Activated CD4-positive, alpha-beta T cell treated with anti-CD3 and anti-CD28 coated beads, Interleukin-2, amount 10 ng/mL, durations not matched to agents 7 days and 5 days (primary cell): ENCODE data around the gene PACRG. TPM values are rescaled to one million over a fixed set of nuclear protein-coding genes. Genes with fewer than 3 reads are reported as not detected.

Experiments
- CTCF ChIA-PET: fragments of 350-600 bp; sonication (Branson Sonifier 250); formaldehyde crosslinking; loops from one replicate; lab custom pipeline; 2021; ENCODE audit warnings: antibody characterized with exemption; lab: Charles Lee
- POLR2A ChIA-PET: fragments of 350-600 bp; sonication (Branson Sonifier 250); formaldehyde crosslinking; loops from one replicate; lab custom pipeline; 2021; ENCODE audit warnings: antibody characterized with exemption; lab: Charles Lee
- DNase-seq: peaks from one replicate; pipeline ENCODE4 v3.0.0-alpha.2; 2020
- H3K27ac Mint-ChIP-seq: one replicate; pipeline ENCODE4 v1.8.0; 2021; ENCODE audit warnings: mild to moderate bottlenecking, moderate library complexity, mixed read lengths
- H3K27me3 Mint-ChIP-seq: one replicate; pipeline ENCODE4 v1.8.0; 2021; ENCODE audit warnings: mixed read lengths
- H3K36me3 Mint-ChIP-seq: one replicate; pipeline ENCODE4 v1.8.0; 2021; ENCODE audit warnings: low read depth, mixed read lengths
- H3K4me1 Mint-ChIP-seq: one replicate; pipeline ENCODE4 v1.8.0; 2021; ENCODE audit warnings: mixed read lengths
- H3K4me3 Mint-ChIP-seq: one replicate; pipeline ENCODE4 v1.8.0; 2021; ENCODE audit warnings: mild to moderate bottlenecking, moderate library complexity, mixed read lengths
- H3K9me3 Mint-ChIP-seq: one replicate; pipeline ENCODE4 v1.8.0; 2021; ENCODE audit warnings: mixed read lengths
- total RNA-seq, 2 experiments: library from RNA; stranded (reverse); gene quantifications; one replicate each; pipeline ENCODE4 v1.2.3, GENCODE V29; 2021

PACRG gene
- total RNA-seq, 2 experiments from 2014 or later: 0.32 TPM; not detected in 1

GRCh38 chr6:163137398-163137881, 409.7 kb downstream of the PACRG start:
- H3K27me3 Mint-ChIP-seq: no peaks in the 10 kb centered on the region

DNA sequence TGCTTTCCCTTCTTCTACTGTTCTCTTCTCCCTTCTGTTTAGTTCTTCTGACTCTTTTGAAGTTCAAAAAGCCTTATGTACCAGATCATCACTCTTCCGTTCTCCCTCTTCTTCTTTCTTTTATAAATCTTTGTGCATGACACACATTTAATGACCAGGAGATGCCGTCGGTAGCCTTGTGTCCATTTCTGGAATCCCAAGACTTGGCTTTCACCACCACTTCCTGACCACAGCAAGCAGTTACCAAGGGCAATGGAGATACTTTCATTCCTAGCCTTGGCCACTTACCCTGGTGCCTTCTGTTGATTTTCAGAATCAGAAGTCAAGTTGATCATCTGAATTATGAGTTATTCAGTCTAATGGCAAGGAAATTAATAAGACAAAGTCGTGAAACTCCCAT, 418.3 kb downstream of the PACRG start:
- no peaks in the 10 kb centered on the region for H3K4me1 Mint-ChIP-seq
- no peaks in the 10 kb centered on the region for H3K27me3 Mint-ChIP-seq
- CTCF ChIA-PET: interaction anchor here (0.8 to 1.3 kb wide), 2 partner anchors 16 to 18 kb away, joined by 3 read pairs; no protein-coding TSS in a partner anchor
- H3K9me3 Mint-ChIP-seq: no peaks in the 10 kb centered on the region
- DNase-seq: no peak
- no peak overlapping the region for H3K27ac Mint-ChIP-seq
- POLR2A ChIA-PET: no interaction called here
- H3K4me3 Mint-ChIP-seq: no peak overlapping the region
- no peaks in the 10 kb centered on the region for H3K36me3 Mint-ChIP-seq

More at GRCh38 chr6:163137398-163137881, 409.7 kb downstream of the PACRG start:
- no peak overlapping the region for H3K4me3 Mint-ChIP-seq
- H3K36me3 Mint-ChIP-seq: no peaks in the 10 kb centered on the region
- no peaks in the 10 kb centered on the region for H3K4me1 Mint-ChIP-seq
- ChIA-PET POLR2A (no interaction called here), CTCF (no interaction called here)
- no peak for DNase-seq
- H3K27ac Mint-ChIP-seq: no peak overlapping the region
- no peaks in the 10 kb centered on the region for H3K9me3 Mint-ChIP-seq

GRCh38 chr6:163147994-163148393, 420.2 kb downstream of the PACRG start:
- Mint-ChIP-seq H3K4me1 (no peaks in the 10 kb centered on the region), H3K27me3 (no peaks in the 10 kb centered on the region), H3K27ac (no peak overlapping the region), H3K9me3 (no peaks in the 10 kb centered on the region), H3K4me3 (no peak overlapping the region), H3K36me3 (no peaks in the 10 kb centered on the region)
- no peak for DNase-seq
- CTCF ChIA-PET: no interaction called here
- POLR2A ChIA-PET: no interaction called here

GRCh38 chr6:163148451-163149278, 420.9 kb downstream of the PACRG start:
- Mint-ChIP-seq H3K4me3 (no peak overlapping the region), H3K9me3 (no peaks in the 10 kb centered on the region), H3K4me1 (no peaks in the 10 kb centered on the region), H3K27me3 (no peaks in the 10 kb centered on the region), H3K36me3 (no peaks in the 10 kb centered on the region), H3K27ac (no peak overlapping the region)
- POLR2A ChIA-PET: no interaction called here
- no peak for DNase-seq
- CTCF ChIA-PET: no interaction called here

DNA sequence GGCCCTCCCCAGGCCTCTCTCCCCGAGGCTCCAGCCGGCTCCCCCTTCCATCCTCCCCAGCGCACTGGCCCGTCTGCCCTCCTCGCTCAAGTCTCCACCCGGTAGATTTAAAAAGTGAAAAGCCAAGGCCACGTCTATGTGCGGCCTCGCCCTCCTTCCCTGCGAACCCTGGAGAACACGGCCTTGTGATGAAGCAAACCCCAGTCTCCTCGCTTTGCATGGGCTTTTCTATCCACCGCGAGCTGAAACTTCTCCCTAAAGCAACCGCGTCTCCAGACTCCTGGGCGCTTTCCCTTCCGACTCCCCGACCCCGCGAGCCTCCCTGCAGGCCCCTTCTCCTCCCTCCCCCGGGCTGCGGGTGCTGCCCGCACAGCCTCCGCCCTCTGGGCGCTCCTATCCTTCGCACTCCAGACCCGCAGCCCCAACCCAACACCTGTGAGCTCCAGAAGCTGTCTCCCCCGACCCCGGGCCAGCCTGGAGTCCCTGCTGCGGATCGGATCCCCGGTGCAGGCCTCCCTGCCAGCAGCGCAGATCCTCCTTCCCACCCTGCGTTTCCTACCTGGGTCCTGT, 421.6 kb downstream of the PACRG start:
- no peak for DNase-seq
- no peaks in the 10 kb centered on the region for H3K27me3 Mint-ChIP-seq
- no peak overlapping the region for H3K27ac Mint-ChIP-seq
- H3K4me3 Mint-ChIP-seq: no peak overlapping the region
- ChIA-PET POLR2A (no interaction called here), CTCF (no interaction called here)
- H3K4me1 Mint-ChIP-seq: no peaks in the 10 kb centered on the region
- no peaks in the 10 kb centered on the region for H3K9me3 Mint-ChIP-seq
- H3K36me3 Mint-ChIP-seq: no peaks in the 10 kb centered on the region

- no peak for DNase-seq
- ChIA-PET CTCF (no interaction called here), POLR2A (no interaction called here)
- no peaks in the 10 kb centered on the region for H3K27me3 Mint-ChIP-seq
- no peaks in the 10 kb centered on the region for H3K9me3 Mint-ChIP-seq
- no peak overlapping the region for H3K4me3 Mint-ChIP-seq
- H3K4me1 Mint-ChIP-seq: no peaks in the 10 kb centered on the region
- no peak overlapping the region for H3K27ac Mint-ChIP-seq
- H3K36me3 Mint-ChIP-seq: no peaks in the 10 kb centered on the region
Observed at GRCh38 chr6:163151212-163151611, 423.4 kb downstream of the PACRG start.

GRCh38 chr6:163152701-163153100, 424.9 kb downstream of the PACRG start:
- POLR2A ChIA-PET: no interaction called here
- no peak for DNase-seq
- CTCF ChIA-PET: no interaction called here
- Mint-ChIP-seq H3K9me3 (no peaks in the 10 kb centered on the region), H3K36me3 (no peaks in the 10 kb centered on the region), H3K27ac (no peak overlapping the region), H3K4me1 (no peaks in the 10 kb centered on the region), H3K4me3 (no peak overlapping the region), H3K27me3 (no peaks in the 10 kb centered on the region)

DNA sequence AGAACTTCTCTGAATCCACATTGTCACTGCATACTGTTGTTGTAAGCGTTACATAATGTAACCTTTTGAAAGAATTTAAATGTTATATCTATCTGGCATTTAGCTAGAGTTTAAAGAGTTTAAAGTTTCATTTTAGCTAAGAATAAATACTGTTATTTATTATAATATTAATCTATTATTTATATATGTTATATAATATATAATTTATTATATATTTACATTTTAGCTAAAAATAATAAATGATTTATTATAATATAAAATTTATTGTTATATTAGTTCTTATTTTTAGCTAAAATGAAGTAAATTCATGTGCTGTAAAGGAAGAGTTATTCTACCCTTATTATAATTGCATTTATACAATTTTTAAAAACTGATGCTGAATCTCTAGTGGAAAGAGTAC, 431.3 kb downstream of the PACRG start:
- Mint-ChIP-seq H3K4me3 (no peak overlapping the region), H3K4me1 (no peaks in the 10 kb centered on the region), H3K9me3 (no peaks in the 10 kb centered on the region), H3K27me3 (no peaks in the 10 kb centered on the region), H3K27ac (no peak overlapping the region), H3K36me3 (no peaks in the 10 kb centered on the region)
- DNase-seq: no peak
- ChIA-PET POLR2A (no interaction called here), CTCF (interaction anchor here (1.6 kb wide), 1 partner anchor 12 kb away, joined by 7 read pairs; no protein-coding TSS in a partner anchor)

GRCh38 chr6:163159689-163160088, 431.9 kb downstream of the PACRG start:
- Mint-ChIP-seq H3K27ac (no peak overlapping the region), H3K9me3 (no peaks in the 10 kb centered on the region), H3K4me3 (no peak overlapping the region), H3K27me3 (no peaks in the 10 kb centered on the region), H3K36me3 (no peaks in the 10 kb centered on the region), H3K4me1 (no peaks in the 10 kb centered on the region)
- DNase-seq: no peak
- CTCF ChIA-PET: interaction anchor here (1.6 kb wide), 1 partner anchor 11 kb away, joined by 7 read pairs; no protein-coding TSS in a partner anchor
- POLR2A ChIA-PET: no interaction called here

GRCh38 chr6:163162007-163162873, 434.5 kb downstream of the PACRG start:
- no peaks in the 10 kb centered on the region for H3K36me3 Mint-ChIP-seq
- no peaks in the 10 kb centered on the region for H3K27me3 Mint-ChIP-seq
- H3K9me3 Mint-ChIP-seq: no peaks in the 10 kb centered on the region
- H3K27ac Mint-ChIP-seq: no peak overlapping the region
- no peak overlapping the region for H3K4me3 Mint-ChIP-seq
- CTCF ChIA-PET: interaction anchor here (0.7 to 2.3 kb wide), 2 partner anchors 9 to 16 kb away, joined by 3 to 5 read pairs; no protein-coding TSS in a partner anchor
- POLR2A ChIA-PET: no interaction called here
- DNase-seq: no peak
- no peaks in the 10 kb centered on the region for H3K4me1 Mint-ChIP-seq

GRCh38 chr6:163162874-163163213, 435.1 kb downstream of the PACRG start:
- no peak overlapping the region for H3K27ac Mint-ChIP-seq
- no peaks in the 10 kb centered on the region for H3K36me3 Mint-ChIP-seq
- no peak for DNase-seq
- no peaks in the 10 kb centered on the region for H3K4me1 Mint-ChIP-seq
- no peak overlapping the region for H3K4me3 Mint-ChIP-seq
- H3K27me3 Mint-ChIP-seq: no peaks in the 10 kb centered on the region
- no peaks in the 10 kb centered on the region for H3K9me3 Mint-ChIP-seq
- POLR2A ChIA-PET: no interaction called here
- CTCF ChIA-PET: interaction anchor here (0.7 to 2.3 kb wide), 2 partner anchors 8 to 16 kb away, joined by 3 to 5 read pairs; no protein-coding TSS in a partner anchor

DNA sequence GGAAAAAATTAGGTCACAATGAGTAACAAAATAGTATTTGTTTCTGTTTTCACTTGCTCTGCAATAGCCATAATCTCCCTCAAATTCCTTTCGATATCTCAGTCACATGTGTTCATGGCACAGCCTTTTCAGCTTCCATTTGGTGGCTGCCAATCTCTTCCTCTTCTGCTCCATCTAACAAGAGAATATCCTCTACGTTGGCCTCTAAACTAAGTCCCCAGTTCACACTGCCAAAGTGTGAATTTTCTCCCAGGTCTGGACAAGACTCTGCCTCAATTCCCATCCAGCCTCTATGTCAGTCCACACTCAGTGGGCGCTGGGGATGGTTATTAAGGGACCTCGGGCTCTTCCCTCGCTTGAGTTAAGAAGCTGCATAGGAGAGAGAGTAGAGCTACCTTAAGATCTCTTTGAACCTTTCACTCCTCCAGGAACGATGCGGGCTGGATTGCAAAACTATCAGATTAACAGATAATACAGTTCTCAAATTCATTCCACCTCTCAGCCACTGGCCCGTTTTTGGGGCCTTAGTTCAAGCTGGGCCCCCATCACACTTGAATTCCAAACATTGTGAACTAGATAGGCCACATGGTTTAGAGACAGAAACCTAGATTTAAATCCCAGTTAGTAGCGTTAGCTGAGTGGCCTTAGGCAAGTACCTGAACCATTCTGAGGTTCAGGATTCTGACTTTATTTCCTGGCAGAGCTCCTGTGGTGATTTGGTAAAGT, 436.6 kb downstream of the PACRG start:
- no peaks in the 10 kb centered on the region for H3K9me3 Mint-ChIP-seq
- ChIA-PET CTCF (interaction anchor here (1.1 kb wide), 1 partner anchor 18 kb away, joined by 3 read pairs; no protein-coding TSS in a partner anchor), POLR2A (no interaction called here)
- H3K27me3 Mint-ChIP-seq: no peaks in the 10 kb centered on the region
- no peaks in the 10 kb centered on the region for H3K36me3 Mint-ChIP-seq
- H3K4me1 Mint-ChIP-seq: no peaks in the 10 kb centered on the region
- no peak for DNase-seq
- H3K27ac Mint-ChIP-seq: no peak overlapping the region
- H3K4me3 Mint-ChIP-seq: no peak overlapping the region
